EL (cell line): ENCODE measurements around the gene RIMS3.
"Not testable (repeated sequence)": the region's sequence is repeated elsewhere in the genome, so short reads cannot be mapped to it uniquely, and the experiment has no call there.

Experiments
- DNase-seq: peaks from one replicate; pipeline ENCODE4 v3.0.0-alpha.2; 2016

Gene RIMS3

GRCh38 chr1:40651138-40651857, 14.2 kb downstream of the RIMS3 start:
- no peak for DNase-seq

- no peak for DNase-seq
Observed at GRCh38 chr1:40650075-40650474, 15.4 kb downstream of the RIMS3 start.

- no peak for DNase-seq
Observed at GRCh38 chr1:40649592-40649930, 15.9 kb downstream of the RIMS3 start.

GRCh38 chr1:40648928-40649591, 16.4 kb downstream of the RIMS3 start:
- DNase-seq = no peak

GRCh38 chr1:40648200-40648599, 17.3 kb downstream of the RIMS3 start:
- DNase-seq = no peak

GRCh38 chr1:40646315-40646714, 19.2 kb downstream of the RIMS3 start:
- DNase-seq = peak; percentile 33

GRCh38 chr1:40645118-40645680, 20.3 kb downstream of the RIMS3 start:
- no peak for DNase-seq

GRCh38 chr1:40641601-40642242, 23.8 kb downstream of the RIMS3 start:
- no peak for DNase-seq

- DNase-seq = no peak
Observed at GRCh38 chr1:40640314-40641076, 25.0 kb downstream of the RIMS3 start.

- DNase-seq = no peak
Observed at GRCh38 chr1:40638097-40639036, 27.1 kb downstream of the RIMS3 start.

- DNase-seq = no peak
Observed at GRCh38 chr1:40637470-40638007, 27.9 kb downstream of the RIMS3 start.

GRCh38 chr1:40636777-40637176, 28.7 kb downstream of the RIMS3 start:
- DNase-seq = no peak

- DNase-seq = no peak
Observed at GRCh38 chr1:40635763-40636500, 29.6 kb downstream of the RIMS3 start.

GRCh38 chr1:40634901-40635655, 30.4 kb downstream of the RIMS3 start:
- DNase-seq = peak; percentile 23

- no peak for DNase-seq
Observed at GRCh38 chr1:40633931-40634376, 31.5 kb downstream of the RIMS3 start.

- DNase-seq = no peak
Observed at GRCh38 chr1:40633523-40633922, 32.0 kb downstream of the RIMS3 start.

- DNase-seq = peak; percentile 40
Observed at GRCh38 chr1:40630488-40631223, 34.8 kb downstream of the RIMS3 start.

- DNase-seq = not testable (repeated sequence)
Observed at GRCh38 chr1:40629546-40629945, 35.9 kb downstream of the RIMS3 start.

GRCh38 chr1:40628903-40629292, 36.6 kb downstream of the RIMS3 start:
- no peak for DNase-seq
